MV-4-11 (cell line): ENCODE data around the gene ZSWIM4.

Experiments used
- DNase-seq: peaks from one replicate; lab custom pipeline; 2025; lab: John Stamatoyannopoulos, UW

The ZSWIM4 gene

DNA sequence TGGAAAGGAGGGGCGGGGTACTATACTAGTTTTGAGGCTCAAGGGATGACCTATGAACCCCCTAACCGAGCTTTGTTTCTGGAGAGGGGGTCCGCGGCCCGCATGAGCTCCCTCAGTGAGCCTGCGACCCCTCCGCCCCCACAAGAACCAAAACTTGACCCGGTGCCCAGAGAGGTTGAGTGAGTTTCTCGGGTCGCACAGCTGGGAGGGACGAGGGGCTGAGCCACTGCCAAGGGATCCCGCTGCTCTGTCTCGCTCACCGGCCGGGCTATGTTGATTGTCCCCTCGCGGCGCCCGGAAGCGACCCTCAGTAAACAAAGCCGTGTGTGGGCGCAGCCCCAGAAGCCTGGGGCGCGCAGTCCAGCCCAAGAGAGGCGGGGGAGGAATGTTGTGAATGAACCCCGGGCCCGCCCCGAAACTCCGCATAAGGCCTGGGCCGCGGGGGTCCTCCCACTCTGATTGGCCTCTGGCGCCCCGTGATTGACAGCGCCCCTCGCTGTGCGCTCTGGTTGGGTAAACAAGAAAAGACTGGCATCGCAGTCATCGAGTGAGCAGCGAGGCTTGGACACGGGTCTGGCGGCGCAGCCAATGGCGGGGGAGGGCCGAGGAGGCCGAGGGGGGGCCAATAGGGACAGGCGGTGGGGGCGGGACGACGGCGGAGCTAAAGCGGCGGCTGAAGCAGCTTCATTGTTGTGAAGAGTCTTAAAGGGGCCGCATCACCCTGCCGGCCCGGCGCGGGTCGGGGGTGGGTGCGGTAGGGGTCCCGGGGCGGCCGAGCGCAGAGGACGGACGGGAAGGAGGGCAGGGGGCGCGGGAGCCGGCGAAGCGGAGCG lies at the start of gene ZSWIM4:
ZSWIM4 (plus strand) TSS at position 687 of the 833 bp plus-strand sequence. CDS start 206 bp downstream, outside the sequence.
- peak; percentile 100 for DNase-seq

DNA sequence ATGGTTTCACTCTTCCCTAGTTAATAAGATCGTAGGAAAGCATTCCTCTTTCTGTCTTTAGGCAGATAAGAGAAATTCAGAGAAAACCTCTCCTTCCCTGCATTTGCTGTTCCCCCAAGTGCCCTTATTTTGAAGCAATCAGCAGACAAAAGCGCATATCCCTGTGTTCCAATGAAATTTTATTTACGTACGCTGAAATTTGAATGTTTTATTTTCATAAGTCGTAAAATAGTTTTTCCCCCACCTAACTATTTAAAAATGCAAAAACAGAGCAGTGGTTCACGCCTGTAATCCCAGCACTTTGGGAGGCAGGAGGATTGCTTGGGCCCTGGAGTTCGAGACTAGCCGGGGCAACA lies 48.2 kb upstream of the ZSWIM4 start:
- no peak for DNase-seq

DNA sequence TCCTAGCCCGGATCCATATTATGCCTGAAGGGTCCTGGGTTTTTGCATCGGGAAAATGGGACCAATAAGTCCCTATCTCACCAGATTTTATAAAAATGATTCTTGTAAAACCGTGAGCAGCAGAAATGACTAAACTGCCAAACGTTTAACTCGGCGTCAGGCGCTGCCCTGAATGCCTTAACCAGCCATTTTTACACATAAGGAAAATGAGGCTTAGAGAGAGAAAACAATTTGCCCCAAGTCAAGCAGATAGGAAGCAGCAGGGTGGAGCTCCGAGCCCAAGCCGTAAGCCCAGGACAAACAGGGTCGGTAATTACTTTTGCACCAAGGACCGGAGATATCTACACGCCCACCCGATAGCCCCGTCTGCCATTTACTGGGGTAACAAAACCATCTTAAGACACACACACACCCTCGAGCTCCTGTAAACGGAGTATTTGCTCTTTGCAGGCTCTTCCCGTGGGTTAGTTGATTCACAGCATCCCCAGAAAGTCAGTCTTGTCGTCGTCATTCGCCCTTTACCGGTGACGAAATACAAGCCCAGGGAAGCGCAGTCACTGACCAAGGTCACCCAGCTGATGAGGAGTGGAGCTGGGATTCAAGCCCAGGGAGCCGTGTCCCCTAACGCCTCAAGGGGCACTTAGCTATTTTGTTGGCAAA lies 46.9 kb upstream of the ZSWIM4 start:
- DNase-seq, result peak; percentile 31

DNA sequence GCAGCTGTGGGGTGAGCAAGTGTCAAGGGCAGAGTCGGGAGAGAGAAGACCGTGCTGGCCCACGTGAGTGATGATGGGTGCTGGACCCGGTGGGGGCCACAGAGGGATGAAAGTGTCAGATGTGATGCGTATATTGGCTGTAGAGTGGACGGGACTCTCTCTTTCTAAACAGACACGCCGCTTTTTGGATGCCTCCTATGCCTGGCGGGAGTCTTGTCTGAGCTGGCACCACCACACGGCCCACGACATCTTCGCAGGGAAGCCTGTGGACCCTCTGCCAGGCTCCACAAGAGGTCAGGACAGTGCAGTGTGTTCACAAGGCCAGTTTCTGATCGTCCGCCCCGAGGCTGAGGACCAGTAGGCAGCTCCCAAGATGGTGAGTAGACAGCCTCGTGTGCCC lies 43.8 kb upstream of the ZSWIM4 start:
- no peak for DNase-seq

DNA sequence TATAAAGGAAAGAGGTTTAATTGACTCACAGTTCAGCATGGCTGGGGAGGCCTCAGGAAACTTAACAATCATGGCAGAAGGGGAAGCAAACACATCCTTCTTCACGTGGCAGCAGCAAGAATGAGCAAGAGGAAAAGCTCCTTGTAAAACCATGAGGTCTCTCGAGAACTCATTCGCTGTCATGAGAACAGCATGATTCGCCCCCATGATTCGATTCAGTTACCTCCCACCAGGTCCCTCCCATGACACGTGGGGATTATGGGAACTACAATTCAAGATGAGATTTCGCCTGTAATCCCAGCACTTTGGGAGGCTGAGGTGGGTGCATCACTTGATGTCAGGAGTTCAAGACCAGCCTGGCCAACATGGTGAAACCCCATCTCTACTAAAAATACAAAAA lies 41.6 kb upstream of the ZSWIM4 start:
- peak; percentile 16 for DNase-seq

DNA sequence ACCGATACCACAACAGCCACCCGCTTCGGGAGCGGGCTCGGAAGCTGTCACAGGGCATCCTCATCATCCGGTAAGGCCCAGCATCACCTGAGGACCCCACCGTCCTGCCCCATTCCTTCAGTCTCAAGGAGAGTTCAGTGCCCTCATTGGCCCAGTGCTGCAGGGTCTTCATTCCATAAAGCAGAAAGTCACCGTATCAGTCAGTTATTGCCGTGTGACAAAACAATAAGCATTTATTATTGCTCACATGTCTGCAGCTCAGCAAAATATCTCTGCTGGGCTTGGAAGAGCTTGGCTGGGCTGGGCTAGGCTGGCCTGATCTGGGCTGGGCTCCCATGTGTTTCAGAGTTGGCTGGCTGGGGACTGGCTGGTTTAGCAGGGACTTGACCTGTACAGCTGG lies 39.0 kb upstream of the ZSWIM4 start:
- no peak for DNase-seq

DNA sequence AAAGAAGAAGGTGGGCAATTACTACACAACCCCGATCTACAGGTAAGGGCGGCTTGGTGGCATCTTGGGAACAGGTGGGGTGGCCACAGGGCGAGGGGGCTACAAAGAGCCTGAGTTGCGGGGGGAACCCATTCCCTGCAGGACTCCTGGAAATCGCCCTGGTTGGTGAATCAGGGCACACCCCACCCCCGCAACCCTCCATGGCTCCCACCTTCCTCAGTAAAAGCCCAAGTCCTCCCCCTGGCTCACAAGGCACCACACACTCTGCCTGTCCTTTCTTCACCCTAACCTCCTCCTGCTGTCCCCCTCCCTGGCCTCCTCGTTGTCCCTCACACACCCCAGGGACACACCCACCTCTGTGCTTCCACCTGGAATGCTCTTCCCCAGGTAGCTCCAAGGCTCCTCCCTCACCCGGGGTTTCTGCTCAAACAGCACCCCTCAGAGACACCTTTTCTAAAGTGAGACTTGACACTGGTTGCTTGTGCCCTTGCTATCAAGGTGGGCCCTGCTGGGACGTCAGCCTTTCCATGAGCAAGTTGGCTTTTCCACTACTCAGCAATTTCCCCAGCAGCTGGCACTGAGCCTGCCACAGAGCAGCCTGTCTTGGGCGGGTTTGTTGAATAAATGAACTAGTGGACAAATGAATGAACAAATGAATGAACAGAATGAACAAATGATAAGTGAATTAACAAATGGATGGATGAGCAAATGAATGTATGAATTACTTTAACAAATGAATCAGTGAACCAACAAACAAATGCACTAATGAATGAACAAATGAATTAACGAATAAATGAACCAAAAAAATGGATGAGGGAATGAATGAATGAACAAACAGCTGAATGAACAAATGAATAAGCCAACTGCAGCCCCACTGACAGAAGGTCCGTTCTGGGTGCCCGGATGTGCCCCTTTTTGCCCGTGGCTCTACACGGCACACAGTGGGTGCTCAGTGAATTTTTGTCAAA lies 37.2 kb upstream of the ZSWIM4 start:
- no peak for DNase-seq

DNA sequence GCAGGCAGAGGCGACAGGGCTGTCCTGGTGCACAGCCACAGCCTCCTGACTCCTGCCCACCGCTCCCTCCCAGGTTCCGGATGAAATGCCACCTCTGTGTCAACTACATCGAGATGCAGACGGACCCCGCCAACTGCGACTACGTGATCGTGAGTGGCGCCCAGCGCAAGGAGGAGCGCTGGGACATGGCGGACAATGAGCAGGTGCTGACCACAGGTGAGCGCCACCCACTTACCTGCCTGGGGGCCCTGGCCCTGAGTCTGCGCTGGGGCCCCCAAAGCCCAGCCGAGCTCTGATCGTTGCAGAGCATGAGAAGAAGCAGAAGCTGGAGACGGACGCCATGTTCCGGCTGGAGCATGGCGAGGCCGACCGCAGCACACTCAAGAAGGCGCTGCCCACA lies 36.4 kb upstream of the ZSWIM4 start:
- DNase-seq, result no peak

DNA sequence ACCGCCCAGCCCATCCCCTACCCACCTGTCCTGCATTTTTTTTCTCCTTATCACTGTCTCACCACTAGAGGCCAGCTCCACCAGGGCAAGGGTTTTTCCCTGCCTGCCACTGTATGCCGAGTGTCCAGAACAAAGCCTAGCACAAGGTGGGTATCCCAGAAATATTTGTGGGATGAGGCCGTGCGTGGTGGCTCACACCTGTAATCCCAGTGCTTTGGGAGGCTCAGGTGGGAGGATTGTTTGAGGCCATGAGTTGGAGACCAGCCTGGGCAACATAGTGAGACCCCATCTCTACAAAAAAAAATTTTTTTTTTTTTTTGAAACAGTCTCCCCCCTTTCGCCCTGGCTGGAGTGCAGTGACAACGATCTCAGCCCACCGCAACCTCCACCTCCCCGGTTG lies 33.8 kb upstream of the ZSWIM4 start:
- DNase-seq, result no peak

DNA sequence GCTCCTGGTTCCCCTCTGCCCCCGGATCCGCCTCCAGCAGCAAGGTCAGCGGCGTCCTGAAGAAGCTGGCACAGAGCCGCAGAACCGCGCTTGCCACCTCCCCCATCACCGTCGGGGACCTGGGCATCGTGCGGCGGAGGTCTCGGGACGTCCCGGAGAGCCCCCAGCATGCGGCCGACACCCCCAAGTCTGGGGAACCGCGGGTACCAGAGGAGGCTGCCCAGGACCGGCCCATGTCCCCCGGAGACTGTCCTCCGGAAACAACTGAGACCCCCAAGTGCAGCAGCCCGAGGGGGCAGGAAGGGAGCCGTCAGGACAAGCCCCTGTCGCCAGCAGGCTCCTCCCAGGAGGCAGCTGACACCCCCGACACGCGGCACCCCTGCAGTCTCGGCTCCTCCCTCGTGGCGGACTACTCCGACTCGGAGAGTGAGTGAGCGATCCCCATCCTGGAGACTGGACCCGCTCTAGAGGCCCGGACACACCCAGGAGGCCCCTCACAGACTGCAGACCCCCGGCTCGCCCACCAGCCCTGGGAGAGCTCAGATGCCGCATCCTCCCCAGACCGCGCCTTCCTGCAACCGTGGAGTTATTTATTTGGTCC lies 32.5 kb upstream of the ZSWIM4 start:
- no peak for DNase-seq

DNA sequence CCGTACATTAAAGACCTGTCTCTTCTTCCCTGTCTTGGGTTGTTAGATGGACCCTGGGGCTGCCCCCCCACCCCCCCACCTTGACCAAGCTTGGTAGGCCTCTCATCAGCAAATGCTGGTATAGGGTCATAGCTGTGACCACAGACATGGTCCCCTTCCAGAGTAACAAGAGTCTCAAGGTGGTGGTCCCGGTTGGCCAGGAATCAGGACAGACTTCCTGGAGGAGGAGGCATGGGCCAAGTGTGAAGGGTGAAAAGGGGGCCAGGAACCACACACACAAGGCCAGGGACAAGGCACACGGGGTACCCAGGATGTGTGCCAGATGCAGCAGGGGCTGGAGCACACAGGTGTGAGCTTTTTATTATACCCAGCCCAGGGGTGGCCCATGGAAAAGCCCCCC lies 32.0 kb upstream of the ZSWIM4 start:
- DNase-seq, result no peak

DNA sequence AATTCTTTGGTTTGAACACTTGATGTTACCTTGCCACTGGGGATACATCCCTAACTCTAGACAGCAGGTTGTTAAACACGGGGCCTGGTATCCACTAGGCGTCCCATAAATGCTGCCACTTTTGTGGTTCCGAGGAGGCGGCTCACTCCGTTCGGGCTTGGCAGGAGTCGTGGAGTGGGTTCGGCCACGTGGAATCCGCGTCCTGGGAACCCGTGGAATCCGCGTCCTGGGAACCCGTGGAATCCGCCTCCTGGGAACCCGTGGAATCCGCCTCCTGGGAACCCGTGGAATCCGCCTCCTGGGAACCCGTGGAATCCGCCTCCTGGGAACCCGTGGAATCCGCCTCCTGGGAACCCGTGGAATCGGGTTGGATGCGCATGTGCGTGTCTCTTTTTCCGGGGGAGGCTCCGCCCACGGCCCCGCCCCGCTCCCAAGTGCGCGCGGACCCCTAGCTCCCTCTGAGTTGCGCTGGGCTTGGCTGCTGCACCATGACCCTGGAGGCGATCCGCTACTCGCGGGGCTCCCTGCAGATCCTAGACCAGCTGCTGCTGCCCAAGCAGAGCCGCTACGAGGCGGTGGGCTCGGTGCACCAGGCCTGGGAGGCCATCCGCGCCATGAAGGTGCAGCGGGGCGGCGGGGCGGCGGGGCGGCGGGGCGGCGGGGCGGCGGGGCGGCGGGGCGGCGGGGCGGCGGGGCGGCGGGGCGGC lies 31.0 kb upstream of the ZSWIM4 start, which contains the start of gene MRI1:
MRI1 (plus strand) TSS at position 422 of the 707 bp plus-strand sequence; CDS start at position 489, 67 bp downstream.
- DNase-seq, result peak; percentile 69

DNA sequence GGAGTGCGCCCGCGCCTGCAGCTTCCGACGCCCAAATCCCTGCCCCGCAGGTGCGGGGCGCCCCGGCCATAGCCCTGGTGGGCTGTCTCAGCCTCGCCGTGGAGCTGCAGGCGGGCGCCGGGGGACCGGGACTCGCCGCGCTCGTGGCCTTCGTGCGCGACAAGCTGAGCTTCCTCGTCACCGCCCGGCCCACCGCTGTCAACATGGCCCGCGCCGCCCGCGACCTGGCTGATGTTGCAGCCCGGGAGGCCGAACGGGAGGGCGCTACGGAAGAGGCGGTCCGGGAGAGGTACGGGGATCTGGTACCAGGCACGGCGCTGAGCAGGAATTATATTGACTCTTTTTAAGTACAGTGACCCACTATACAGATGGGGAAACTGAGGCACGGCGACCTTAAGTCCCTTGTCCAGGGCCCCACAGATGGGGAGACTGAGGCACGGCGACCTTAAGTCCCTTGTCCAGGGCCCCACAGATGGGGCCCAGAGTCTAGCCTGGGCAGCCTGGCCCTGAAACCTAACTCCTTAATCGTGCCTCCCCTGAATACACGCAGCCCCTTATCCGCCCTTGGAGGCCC lies 30.3 kb upstream of the ZSWIM4 start:
- no peak for DNase-seq

DNA sequence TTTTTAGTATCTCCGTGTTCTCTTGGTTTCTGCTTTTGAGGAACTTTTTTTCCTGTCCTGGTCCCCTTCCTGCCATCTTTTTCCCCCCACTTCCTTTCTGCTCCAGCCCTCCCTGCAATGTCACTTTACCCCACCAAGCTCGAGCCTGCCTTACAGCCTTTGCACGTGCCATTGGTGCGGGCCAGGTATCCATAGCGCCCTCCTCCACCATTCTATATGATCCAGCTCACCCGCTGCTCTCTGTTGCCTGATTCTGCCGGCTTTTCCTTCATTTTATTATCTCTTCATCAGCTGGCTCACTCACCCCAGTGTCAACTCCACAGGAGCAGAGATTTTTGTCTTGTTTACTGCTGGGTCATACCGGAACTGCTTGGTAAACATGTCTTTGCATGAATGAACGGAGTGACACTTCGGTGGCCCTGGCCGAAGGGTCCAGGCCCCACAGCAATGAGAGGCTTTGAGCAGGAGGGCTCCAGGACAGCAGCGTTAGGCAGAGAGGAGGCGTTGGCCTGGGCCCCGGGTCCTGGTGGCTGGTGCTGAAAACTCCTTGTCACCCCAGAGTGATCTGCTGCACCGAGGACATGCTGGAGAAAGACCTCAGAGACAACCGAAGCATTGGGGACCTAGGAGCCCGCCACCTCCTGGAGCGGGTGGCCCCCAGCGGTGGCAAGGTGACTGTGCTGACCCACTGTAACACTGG lies 29.7 kb upstream of the ZSWIM4 start:
- no peak for DNase-seq

DNA sequence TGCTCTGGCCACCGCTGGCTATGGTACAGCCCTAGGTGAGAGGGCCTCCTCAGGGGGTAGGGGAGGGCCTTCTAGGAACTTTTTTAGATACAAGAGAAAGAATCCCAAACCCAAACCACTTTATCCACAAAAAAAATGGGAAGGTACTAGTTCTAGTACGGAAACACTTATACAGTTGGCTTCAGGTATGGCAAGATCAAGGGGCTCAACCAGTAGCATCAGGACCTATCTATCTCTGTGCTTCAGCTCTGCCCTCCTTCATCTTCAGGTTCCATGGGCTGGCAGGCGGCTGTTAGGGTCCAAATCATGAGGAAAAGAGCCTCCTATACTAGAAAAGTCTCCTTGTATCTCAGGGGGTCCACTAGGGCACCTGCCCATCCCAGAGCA lies 29.2 kb upstream of the ZSWIM4 start:
- no peak for DNase-seq

DNA sequence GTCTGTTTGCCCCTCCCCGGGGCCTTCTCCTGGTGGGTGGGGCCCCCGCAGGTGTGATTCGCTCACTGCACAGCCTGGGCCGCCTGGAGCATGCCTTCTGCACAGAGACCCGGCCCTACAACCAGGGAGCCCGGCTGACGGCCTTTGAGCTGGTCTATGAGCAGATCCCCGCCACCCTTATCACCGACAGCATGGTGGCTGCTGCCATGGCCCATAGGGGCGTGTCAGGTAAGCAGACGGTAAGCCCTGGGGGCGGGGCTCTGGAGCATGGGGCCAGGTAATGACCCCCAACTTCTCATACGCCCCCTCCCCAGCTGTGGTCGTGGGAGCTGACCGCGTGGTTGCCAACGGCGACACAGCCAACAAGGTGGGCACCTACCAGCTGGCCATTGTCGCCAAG lies 26.7 kb upstream of the ZSWIM4 start:
- DNase-seq, result no peak

DNA sequence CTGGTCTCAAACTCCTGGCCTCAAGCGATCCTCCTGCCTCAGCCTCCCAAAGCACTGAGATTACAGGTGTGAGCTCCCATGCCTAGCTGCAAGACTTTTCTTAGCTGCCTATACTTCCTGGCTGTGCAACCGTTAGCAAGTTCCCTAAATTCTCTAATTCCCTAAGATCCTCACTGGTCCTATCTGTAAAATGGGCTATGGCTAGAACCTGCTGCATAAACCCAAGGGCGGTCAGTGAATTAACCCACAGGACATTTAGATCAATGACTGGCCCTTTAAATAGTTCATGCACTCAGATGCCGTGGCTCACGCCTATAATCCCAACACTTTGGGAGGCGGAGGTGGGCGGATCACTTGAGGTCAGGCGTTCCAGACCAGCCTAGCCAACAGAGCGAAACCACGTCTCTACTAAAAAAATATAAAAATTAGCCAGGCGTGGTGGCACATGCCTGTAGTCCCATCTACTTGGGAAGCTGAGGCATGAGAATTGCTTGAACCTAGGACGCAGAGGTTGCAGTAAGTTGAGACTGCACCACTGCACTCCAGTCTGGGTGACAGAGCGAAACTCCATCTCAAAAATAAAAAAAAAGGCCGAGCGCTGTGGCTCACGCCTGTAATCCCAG lies 25.1 kb upstream of the ZSWIM4 start:
- no peak for DNase-seq

DNA sequence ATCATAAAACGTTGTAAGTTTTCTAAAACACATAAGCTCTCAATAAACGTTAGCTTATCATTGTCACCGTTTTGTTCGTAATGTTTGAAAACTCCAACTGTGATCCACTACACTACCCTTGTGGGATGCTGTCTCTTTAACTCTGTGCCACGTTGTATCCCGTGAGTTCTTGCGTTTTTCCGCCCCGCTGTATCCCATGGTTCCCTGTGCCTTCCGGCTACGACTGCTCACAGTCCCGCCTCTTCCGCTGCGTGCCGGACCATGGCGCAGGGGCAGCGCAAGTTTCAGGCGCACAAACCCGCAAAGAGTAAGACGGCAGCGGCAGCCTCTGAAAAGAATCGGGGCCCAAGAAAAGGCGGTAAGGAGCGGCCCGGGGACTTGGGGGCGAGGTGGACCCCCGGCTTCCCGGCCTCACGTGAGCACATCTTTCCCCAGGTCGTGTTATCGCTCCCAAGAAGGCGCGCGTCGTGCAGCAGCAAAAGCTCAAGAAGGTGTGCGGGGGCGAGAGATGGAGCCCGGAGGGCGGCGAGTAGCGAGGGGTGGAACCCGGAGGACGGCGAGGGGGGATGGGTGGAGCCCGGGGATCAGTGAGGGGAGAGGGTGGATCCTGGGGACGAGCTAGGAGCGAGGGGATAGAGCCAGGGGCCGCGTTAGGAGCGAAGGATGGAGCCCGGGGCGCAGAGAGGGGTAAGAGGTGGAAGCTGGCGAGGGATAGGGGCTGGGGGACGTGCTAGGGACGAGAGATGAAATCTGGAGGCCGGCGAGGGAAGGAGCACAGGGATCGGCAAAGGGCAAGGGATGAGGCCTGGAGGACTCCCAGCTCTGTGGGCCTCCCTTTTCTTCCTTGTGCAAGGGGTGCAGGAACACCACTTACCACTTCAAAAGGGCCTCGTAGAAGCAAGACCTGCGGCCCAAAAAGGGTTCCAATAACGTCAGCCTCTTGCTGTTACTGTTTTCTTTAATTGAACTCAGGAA lies 20.7 kb upstream of the ZSWIM4 start, which contains the start of gene C19orf53:
C19orf53 (plus strand) TSS at position 240 of the 975 bp plus-strand sequence; CDS start at position 262, 22 bp downstream.
- DNase-seq, result peak; percentile 93
